ENCODE results near the gene VEGFD. TPM values are rescaled to one million over a fixed set of nuclear protein-coding genes. Genes with fewer than 3 reads are reported as not detected.

Gene VEGFD
- total RNA-seq, 1 donor from 2014 or later, result 1.2 TPM

DNA sequence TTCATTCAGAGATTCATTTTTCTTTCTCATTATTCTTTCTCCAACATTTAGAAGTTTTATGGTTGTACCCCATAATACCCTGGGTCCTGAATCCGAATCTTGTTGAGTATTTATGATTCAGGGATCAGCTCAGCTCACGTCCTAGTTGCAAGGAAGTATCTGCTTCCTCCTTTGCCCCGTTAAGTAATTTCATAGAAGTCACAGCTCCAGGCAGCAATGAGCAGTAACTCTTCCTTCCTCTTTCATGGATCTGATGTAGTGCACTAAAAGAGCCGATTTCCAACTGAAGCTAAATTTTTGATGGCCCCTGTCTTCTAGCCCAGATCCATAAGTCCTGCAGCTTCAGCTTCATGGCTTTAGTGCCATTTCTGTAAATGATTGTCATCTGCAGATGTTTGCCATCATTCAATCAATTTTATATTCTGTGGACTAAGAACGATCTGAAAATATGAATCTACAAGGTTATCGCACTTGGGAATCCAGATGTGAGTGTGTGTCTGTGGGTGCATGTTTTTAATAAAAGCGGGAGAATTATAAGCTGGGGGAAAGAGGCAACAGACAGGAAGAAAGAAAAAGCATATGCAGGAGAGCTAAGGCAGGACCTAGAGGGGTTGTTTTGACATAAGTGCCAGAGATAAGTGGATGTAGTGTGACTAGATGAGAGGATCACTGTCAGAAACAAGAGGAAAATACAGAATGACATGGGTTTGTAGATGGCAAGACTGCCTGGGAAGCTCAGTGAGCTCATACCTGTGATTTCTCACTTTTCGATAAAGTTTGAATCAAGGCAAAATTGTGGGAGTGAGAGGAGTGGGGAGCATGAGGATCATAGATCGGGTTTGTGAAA lies 17.5 kb downstream of the VEGFD start:
- Mint-ChIP-seq H3K4me1 (peaks cover 12% of the 10 kb centered on the region), H3K4me3 (no peak overlapping the region), H3K27ac (ENCODE audit: unreplicated experiment) (no peak overlapping the region), H3K36me3 (ENCODE audit: low read depth) (no peaks in the 10 kb centered on the region), H3K9me3 (peaks cover 8% of the 10 kb centered on the region), H3K27me3 (ENCODE audit: low read depth) (no peaks in the 10 kb centered on the region)
- TF ChIP-seq CTCF (conservative IDR thresholded peaks at IDR 0.05), result no peak
- DNase-seq (ENCODE audit: low read depth, low spot score), result no peak

- H3K36me3 Mint-ChIP-seq (ENCODE audit: low read depth), result peaks cover 6% of the 10 kb centered on the region
- no peak for TF ChIP-seq CTCF (conservative IDR thresholded peaks at IDR 0.05)
- H3K4me1 Mint-ChIP-seq, result peaks cover 4% of the 10 kb centered on the region
- no peaks in the 10 kb centered on the region for H3K27me3 Mint-ChIP-seq (ENCODE audit: low read depth)
- no peaks in the 10 kb centered on the region for H3K9me3 Mint-ChIP-seq
- H3K4me3 Mint-ChIP-seq, result no peak overlapping the region
- no peak overlapping the region for H3K27ac Mint-ChIP-seq (ENCODE audit: unreplicated experiment)
- DNase-seq (ENCODE audit: low read depth, low spot score), result no peak
Observed at GRCh38 chrX:15359701-15360100, 24.5 kb downstream of the VEGFD start.

DNA sequence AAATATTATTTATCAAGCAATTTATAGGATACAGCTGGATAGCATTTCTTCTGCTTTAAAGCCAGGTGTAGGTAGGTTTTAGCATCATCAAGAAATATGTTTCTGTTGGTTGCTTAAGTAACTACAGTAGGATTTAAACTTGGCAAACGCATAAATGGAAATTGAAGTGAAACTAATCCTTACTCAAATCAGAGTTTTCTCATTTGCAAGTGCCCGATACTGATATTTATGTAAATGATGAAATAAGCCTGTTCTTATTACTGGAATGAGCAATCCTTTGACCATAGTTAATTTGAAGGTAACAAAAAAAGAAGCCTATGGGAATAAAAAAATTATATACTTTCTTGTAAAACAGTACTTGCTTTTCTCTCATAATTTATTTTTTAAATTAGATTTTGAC lies 25.7 kb downstream of the VEGFD start:
- Mint-ChIP-seq H3K9me3 (no peaks in the 10 kb centered on the region), H3K4me1 (no peaks in the 10 kb centered on the region), H3K27me3 (ENCODE audit: low read depth) (no peaks in the 10 kb centered on the region), H3K36me3 (ENCODE audit: low read depth) (peaks cover 6% of the 10 kb centered on the region), H3K4me3 (no peak overlapping the region), H3K27ac (ENCODE audit: unreplicated experiment) (no peak overlapping the region)
- DNase-seq (ENCODE audit: low read depth, low spot score), result no peak
- TF ChIP-seq CTCF (conservative IDR thresholded peaks at IDR 0.05), result no peak

DNA sequence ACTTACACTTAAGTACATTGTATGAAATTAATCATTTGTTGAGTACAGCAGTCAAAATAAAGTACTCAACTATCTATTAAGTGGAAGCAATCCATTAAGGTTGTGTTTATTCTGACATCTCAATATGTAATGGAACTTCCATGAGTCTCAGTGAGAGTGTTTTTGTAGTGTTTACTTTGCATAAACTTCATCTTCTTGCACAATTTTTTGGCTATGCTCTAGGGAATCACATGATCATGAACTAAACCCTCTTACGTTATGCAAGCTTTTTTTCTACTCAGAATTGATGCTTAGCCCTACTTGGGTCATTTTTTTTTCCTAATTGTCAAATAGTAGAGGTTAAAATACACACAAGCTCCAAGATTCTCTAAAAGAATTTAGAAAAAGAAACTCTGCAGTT lies 27.8 kb downstream of the VEGFD start:
- H3K4me3 Mint-ChIP-seq, result no peak overlapping the region

GRCh38 chrX:15350329-15350996 lies 33.8 kb downstream of the VEGFD start:
- Mint-ChIP-seq H3K27ac (ENCODE audit: unreplicated experiment) (peak overlapping the region; percentile 86), H3K4me1 (peaks cover 5% of the 10 kb centered on the region), H3K4me3 (no peak overlapping the region), H3K36me3 (ENCODE audit: low read depth) (no peaks in the 10 kb centered on the region), H3K9me3 (no peaks in the 10 kb centered on the region), H3K27me3 (ENCODE audit: low read depth) (no peaks in the 10 kb centered on the region)
- no peak for TF ChIP-seq CTCF (conservative IDR thresholded peaks at IDR 0.05)
- no peak for DNase-seq (ENCODE audit: low read depth, low spot score)

More for the DNA sequence above, 27.8 kb downstream of the VEGFD start:
- H3K9me3 Mint-ChIP-seq, result no peaks in the 10 kb centered on the region
- no peak overlapping the region for H3K27ac Mint-ChIP-seq (ENCODE audit: unreplicated experiment)
- TF ChIP-seq CTCF (conservative IDR thresholded peaks at IDR 0.05), result no peak
- H3K4me1 Mint-ChIP-seq, result no peaks in the 10 kb centered on the region
- DNase-seq (ENCODE audit: low read depth, low spot score), result no peak
- H3K36me3 Mint-ChIP-seq (ENCODE audit: low read depth), result peaks cover 6% of the 10 kb centered on the region
- H3K27me3 Mint-ChIP-seq (ENCODE audit: low read depth), result no peaks in the 10 kb centered on the region
